ENCODE measurements around the gene AVP.

DNA sequence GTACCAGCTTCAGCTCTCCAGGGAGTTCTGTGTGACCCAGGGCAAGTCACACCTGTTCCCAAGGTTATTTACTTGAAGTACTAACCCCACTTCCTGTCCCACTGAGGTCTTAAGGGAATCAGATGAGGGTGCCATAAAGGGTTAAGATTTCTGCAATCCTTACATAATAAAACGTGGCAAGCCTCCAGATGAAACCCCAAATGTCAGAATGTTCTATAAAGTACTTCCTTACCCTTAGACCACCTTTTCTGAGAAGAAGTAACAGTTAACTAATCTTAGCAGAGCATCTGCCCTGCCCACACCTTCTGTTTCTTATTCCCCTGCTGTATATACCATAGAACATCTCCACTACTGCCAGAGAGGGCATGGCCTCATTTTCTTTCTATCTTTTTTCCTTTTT, 6.0 kb upstream of the AVP start:
- TF ChIP-seq POLR2AphosphoS5 (IDR thresholded peaks at IDR 0.05; ENCODE audit: low read depth, low read length), result no peak
- no peak for TF ChIP-seq TAF1 (IDR thresholded peaks at IDR 0.05; ENCODE audit: low read depth, low read length)
- no peak for TF ChIP-seq POLR2A (IDR thresholded peaks at IDR 0.05; ENCODE audit: low read depth, low read length)
- TF ChIP-seq SPI1 (IDR thresholded peaks at IDR 0.05; ENCODE audit: low read depth, low read length), result no peak
- TF ChIP-seq PAX5 (IDR thresholded peaks at IDR 0.05; ENCODE audit: insufficient read depth, low read length, severe bottlenecking), result no peak

Measured in GM12891 (cell line).